HFFc6 (cell line): Measurements from ENCODE around the gene FAM163B. TPM values are rescaled to one million over a fixed set of nuclear protein-coding genes. Genes with fewer than 3 reads are reported as not detected.

Experiments used
- DNase-seq: peaks from one replicate; pipeline ENCODE4 v3.0.0-alpha.2; 2018
- H3K27ac Mint-ChIP-seq: 2 replicates; pipeline ENCODE4 v1.8.0; 2020; ENCODE audit warnings: mild to moderate bottlenecking, mixed read lengths
- H3K27me3 Mint-ChIP-seq: 2 replicates; pipeline ENCODE4 v1.8.0; 2021; ENCODE audit warnings: mild to moderate bottlenecking, moderate library complexity, mixed read lengths; ENCODE audit not compliant: insufficient read depth
- H3K36me3 Mint-ChIP-seq: 2 replicates; pipeline ENCODE4 v1.8.0; 2021; ENCODE audit warnings: low read depth, mixed read lengths
- H3K4me1 Mint-ChIP-seq: 2 replicates; pipeline ENCODE4 v1.8.0; 2020; ENCODE audit warnings: low read depth, mixed read lengths
- H3K4me3 Mint-ChIP-seq: 2 replicates; pipeline ENCODE4 v1.8.0; 2020; ENCODE audit warnings: mild to moderate bottlenecking, moderate library complexity, mixed read lengths
- H3K9me3 Mint-ChIP-seq: 2 replicates; pipeline ENCODE4 v1.8.0; 2020; ENCODE audit warnings: mild to moderate bottlenecking, mixed read lengths
- CTCF ChIP-seq: fragments of 200-600 bp; sonication (generic); IDR thresholded peaks from 2 replicates; pipeline ENCODE4 v1.5.0; 2021; ENCODE audit warnings: antibody characterized with exemption, mild to moderate bottlenecking
- total RNA-seq, 6 experiments: library from RNA; stranded (reverse); fragmentation: NEBNext Ultra II Directional; extraction: Animal tissue kit (Norgen Biotek cat#: 25700); gene quantifications; 2 replicates in 1 of 6; 3 replicates in 5 of 6; pipeline ENCODE4 v1.2.3, GENCODE V29; 2021

FAM163B gene
- total RNA-seq, 6 experiments from 2014 or later, result not detected

GRCh38 chr9:133597316-133597957 lies 11.8 kb downstream of the FAM163B start:
- H3K27ac Mint-ChIP-seq, result no peak overlapping the region
- H3K9me3 Mint-ChIP-seq, result peaks cover 22% of the 10 kb centered on the region
- H3K27me3 Mint-ChIP-seq, result peaks cover 22% of the 10 kb centered on the region
- no peak overlapping the region for H3K4me3 Mint-ChIP-seq
- peaks cover 15% of the 10 kb centered on the region for H3K36me3 Mint-ChIP-seq
- TF ChIP-seq CTCF, result no peak
- DNase-seq, result no peak
- no peaks in the 10 kb centered on the region for H3K4me1 Mint-ChIP-seq

GRCh38 chr9:133595910-133596309 lies 13.3 kb downstream of the FAM163B start:
- H3K4me3 Mint-ChIP-seq, result no peak overlapping the region
- H3K9me3 Mint-ChIP-seq, result peaks cover 22% of the 10 kb centered on the region
- DNase-seq, result no peak
- no peaks in the 10 kb centered on the region for H3K4me1 Mint-ChIP-seq
- H3K27me3 Mint-ChIP-seq, result peaks cover 16% of the 10 kb centered on the region
- no peak overlapping the region for H3K27ac Mint-ChIP-seq
- no peak for TF ChIP-seq CTCF
- peaks cover 15% of the 10 kb centered on the region for H3K36me3 Mint-ChIP-seq

- Mint-ChIP-seq H3K27me3 (peaks cover 16% of the 10 kb centered on the region), H3K27ac (no peak overlapping the region), H3K9me3 (peaks cover 22% of the 10 kb centered on the region), H3K4me3 (no peak overlapping the region), H3K36me3 (peaks cover 15% of the 10 kb centered on the region), H3K4me1 (no peaks in the 10 kb centered on the region)
- TF ChIP-seq CTCF, result 0 out of 2 replicates have a peak, but pooled peaks have one; percentile 9
- no peak for DNase-seq
Measured at GRCh38 chr9:133594310-133594709, 14.9 kb downstream of the FAM163B start.

- H3K4me1 Mint-ChIP-seq, result no peaks in the 10 kb centered on the region
- peaks cover 16% of the 10 kb centered on the region for H3K27me3 Mint-ChIP-seq
- H3K9me3 Mint-ChIP-seq, result peaks cover 22% of the 10 kb centered on the region
- H3K36me3 Mint-ChIP-seq, result peaks cover 15% of the 10 kb centered on the region
- H3K27ac Mint-ChIP-seq, result no peak overlapping the region
- H3K4me3 Mint-ChIP-seq, result no peak overlapping the region
- TF ChIP-seq CTCF, result no peak
- no peak for DNase-seq
Measured at GRCh38 chr9:133593587-133594253, 15.5 kb downstream of the FAM163B start.

GRCh38 chr9:133592731-133593409 lies 16.3 kb downstream of the FAM163B start:
- Mint-ChIP-seq H3K9me3 (peaks cover 23% of the 10 kb centered on the region), H3K4me1 (no peaks in the 10 kb centered on the region), H3K36me3 (peaks cover 12% of the 10 kb centered on the region), H3K4me3 (no peak overlapping the region), H3K27ac (no peak overlapping the region), H3K27me3 (peaks cover 15% of the 10 kb centered on the region)
- TF ChIP-seq CTCF, result peak; percentile 56
- no peak for DNase-seq
